K562 (cell line): ENCODE results near the gene ASCL2. TPM values are rescaled to one million over a fixed set of nuclear protein-coding genes. Genes with fewer than 3 reads are reported as not detected.
A peak's percentile ranks its signal among the peaks of the same experiment; 100 is the strongest.

Experiments used
- ATAC-seq: fragments of 200-7000 bp; cut with Tn5 transposase; 3 replicates; pipeline ENCODE4 v1.9.1; 2020; ENCODE audit warnings: moderate library complexity
- BruUV-seq: library from RNA; stranded (reverse); fragments of 400-500 nt; replicated peaks from 2 replicates; lab custom pipeline; 2021; lab: Mats Ljungman, UMichigan
- CTCF ChIA-PET: fragments of 300-600 bp; formaldehyde crosslinking; extraction: SDS; loops from one replicate; lab custom pipeline; 2021; ENCODE audit warnings: low intra/inter-chr PET ratio; lab: Yijun Ruan, JAX
- POLR2A ChIA-PET: fragments of 300-600, 350-650 bp; sonication (Branson Sonifier 250); formaldehyde crosslinking; extraction: SDS; loops from one replicate; lab custom pipeline; 2021; ENCODE audit warnings: antibody characterized with exemption, inconsistent platforms; lab: Yijun Ruan, JAX
- DNase-seq, 4 experiments: peaks; one replicate each; pipeline versions ENCODE4 v3.0.0 to v3.0.0-alpha.2; 2011 to 2018; ENCODE audit warnings: low spot score in 3 of 4, mixed read lengths in 3 of 4; ENCODE audit errors: extremely low read depth in 1 of 4
- FAIRE-seq: peaks from 2 replicates; lab custom pipeline; 2011; peaks lifted over from hg19 to GRCh38; lab: Jason Lieb, UNC
- H2AFZ ChIP-seq: 2 replicates; pipeline ENCODE4 v1.6.0; 2011; ENCODE audit warnings: low read depth, low read length, control low read depth, inconsistent platforms
- H3K27ac ChIP-seq: fragments of 200-600 bp; 3 replicates; pipeline ENCODE4 v1.8.0; 2011; ENCODE audit warnings: low read depth, mild to moderate bottlenecking, control low read depth, inconsistent platforms, low read length, moderate library complexity, mixed read lengths; ENCODE audit errors: extremely low read depth
- H3K27me3 ChIP-seq, 2 experiments: fragments of 300-600 bp in 1 of 2; 2 replicates in 1 of 2; 3 replicates in 1 of 2; pipeline versions ENCODE4 v1.6.0 to v1.8.0; 2011; ENCODE audit warnings: inconsistent platforms in 2 of 2, low read length in 2 of 2, mild to moderate bottlenecking in 1 of 2, mixed read lengths in 1 of 2, moderate library complexity in 1 of 2; ENCODE audit not compliant: control insufficient read depth in 2 of 2, insufficient read depth in 2 of 2
- H3K36me3 ChIP-seq: fragments of 300-600 bp; 3 replicates; pipeline ENCODE4 v1.8.0; 2011; ENCODE audit warnings: mild to moderate bottlenecking, low read length, inconsistent platforms; ENCODE audit not compliant: control insufficient read depth, insufficient read depth
- H3K4me1 ChIP-seq, 2 experiments: fragments of 200-600 bp in 1 of 2; replicated peaks in 1 of 2; 2 replicates in 1 of 2; 3 replicates in 1 of 2; pipeline versions ENCODE4 v1.5.1 to v1.8.0; 2011; ENCODE audit warnings: inconsistent platforms in 2 of 2, low read length in 2 of 2, mild to moderate bottlenecking in 1 of 2, mixed read lengths in 1 of 2, moderate library complexity in 1 of 2; ENCODE audit not compliant: control insufficient read depth in 2 of 2, insufficient read depth in 2 of 2
- H3K4me2 ChIP-seq: 2 replicates; pipeline ENCODE4 v1.6.1; 2011; ENCODE audit warnings: low read length, control low read depth, inconsistent platforms, mixed read lengths; ENCODE audit not compliant: insufficient read depth
- H3K4me3 ChIP-seq: fragments of 200-600 bp; sonication (generic), shearing (Covaris generic); 2 replicates; pipeline ENCODE4 v1.5.1; 2016; ENCODE audit warnings: control low read depth, inconsistent platforms
- H3K79me2 ChIP-seq: fragments of 200-600 bp; 3 replicates; pipeline ENCODE4 v1.8.0; 2011; ENCODE audit warnings: low read length, inconsistent platforms; ENCODE audit not compliant: control insufficient read depth, insufficient read depth
- H3K9ac ChIP-seq, 2 experiments: 2 replicates each; pipeline versions ENCODE4 v1.6.0 to v1.6.1; 2011; ENCODE audit warnings: low read depth in 2 of 2, low read length in 2 of 2, control low read depth in 1 of 2, inconsistent platforms in 1 of 2, mild to moderate bottlenecking in 1 of 2, mixed read lengths in 1 of 2; ENCODE audit not compliant: insufficient read depth in 1 of 2
- H3K9me1 ChIP-seq: one replicate; pipeline ENCODE4 v1.6.0; 2011; ENCODE audit warnings: inconsistent platforms, mild to moderate bottlenecking, low read length, moderate library complexity; ENCODE audit not compliant: control insufficient read depth, insufficient read depth
- H3K9me3 ChIP-seq: replicated peaks from 2 replicates; pipeline ENCODE4 v1.5.1; 2011; ENCODE audit warnings: low read depth, low read length, inconsistent platforms; ENCODE audit not compliant: control insufficient read depth, insufficient read depth
- H4K20me1 ChIP-seq: replicated peaks from 2 replicates; pipeline ENCODE4 v1.6.1; 2011; ENCODE audit warnings: low read length, inconsistent platforms, mixed read lengths; ENCODE audit not compliant: control insufficient read depth, insufficient read depth
- CEBPB ChIP-seq: fragments of 450-650 bp; IDR thresholded peaks from 2 replicates; pipeline ENCODE4 v1.6.1; 2016; ENCODE audit warnings: missing genetic modification characterization, missing compliant biosample characterization
- CEBPG ChIP-seq, 3 experiments: fragments of 200-800 bp in 1 of 3; sonication (Bioruptor generic) in 1 of 3; sonication (generic) in 1 of 3; formaldehyde crosslinking in 1 of 3; IDR thresholded peaks in 2 of 3; conservative IDR thresholded peaks in 1 of 3; 2 replicates each; pipeline versions ENCODE4 v1.6.1 to v1.8.0; 2016 to 2022; ENCODE audit warnings: missing compliant biosample characterization in 2 of 3, missing genetic modification characterization in 2 of 3, mild to moderate bottlenecking in 1 of 3, missing genetic modification reagents in 1 of 3
- ZBTB49 ChIP-seq: sonication (generic); formaldehyde crosslinking; IDR thresholded peaks from 2 replicates; pipeline ENCODE4 v1.8.0; 2022; ENCODE audit warnings: missing genetic modification reagents, mild to moderate bottlenecking, borderline replicate concordance
- ZNF140 ChIP-seq: fragments of 250-450 bp; sonication (Bioruptor Pico); IDR thresholded peaks from 2 replicates; pipeline ENCODE4 v1.8.0; 2021; ENCODE audit warnings: moderate library complexity, mild to moderate bottlenecking, inconsistent platforms
- WGBS: fragments of 100-300 bp; shearing (Covaris generic); methylation state at CpG from one replicate; pipeline ENCODE4 v1.1.6; 2016; ENCODE audit warnings: low coverage, mixed read lengths; ENCODE audit not compliant: insufficient coverage; ENCODE audit errors: missing lambda C conversion rate; 5-methylcytosine and 5-hydroxymethylcytosine counted together
- in situ Hi-C: fragments of 300-500 bp; cut with MboI; formaldehyde crosslinking; loops from 4 replicates; pipeline ENCODE4 v1.15.0; 2018; ENCODE audit warnings: inconsistent platforms, mixed read lengths
- intact Hi-C: fragments of 100-400 bp; cut with micrococcal nuclease; formaldehyde crosslinking; loops from 2 replicates; pipeline ENCODE4 v1.14.2; 2022
- polyA plus RNA-seq, 8 experiments: library from polyadenylated mRNA; depleted of rRNA in 4 of 8; stranded (reverse) in 5 of 8; unstranded in 3 of 8; fragments of >200 nt; fragmentation: Nextera tagmentation in 2 of 8; fragmentation: Illumina TruSeq in 1 of 8; extraction: Ambion mirVana in 2 of 8; extraction: Trizol in 1 of 8; gene quantifications; 2 replicates each; pipeline versions ENCODE4 v1.2.1 to v1.2.3, GENCODE V29; 2011 to 2014; ENCODE audit warnings: inconsistent platforms in 1 of 8, missing spikeins in 1 of 8
- total RNA-seq, 7 experiments: library from RNA; depleted of rRNA in 6 of 7; stranded (reverse); fragments of >200 nt in 6 of 7; fragmentation: Illumina TruSeq in 2 of 7; extraction: Trizol in 2 of 7; gene quantifications; 2 replicates each; pipeline versions ENCODE4 v1.2.1 to v1.2.3, GENCODE V29; 2011 to 2021; ENCODE audit warnings: low replicate concordance in 1 of 7

The ASCL2 gene
- total and polyA plus RNA-seq, 9 of the 15 experiments (the other 6 are each of a cell fraction or from before 2014, with no cell fraction given): 0.11 to 1.4 (median 0.36) TPM; not detected in 2

- H3K9me3 ChIP-seq: no peaks in the 10 kb centered on the region
- H3K4me2 ChIP-seq: no peak overlapping the region
- DNase-seq (no peak), FAIRE-seq (no peak)
- BruUV-seq: no TSS peak
- H3K79me2 ChIP-seq: no peaks in the 10 kb centered on the region
- POLR2A ChIA-PET: interaction anchor here (1.1 kb wide), 2 partner anchors 9 to 13 kb away, joined by 3 to 6 read pairs; no protein-coding TSS in a partner anchor
- H3K9ac ChIP-seq: no peak overlapping the region
- TF ChIP-seq CEBPG (CRISPR knock-in tag; IDR thresholded peaks at IDR 0.05) (peak; percentile 33; the same call in 1 of the 2 replicates), CEBPG (tag; conservative IDR thresholded peaks at IDR 0.05 in 1 of 2, IDR thresholded peaks at IDR 0.05 in 1 of 2) (no peak), CEBPB (tag) (0 out of 2 replicates have a peak, but pooled peaks have one; percentile 26), ZNF140 (no peak), ZBTB49 (CRISPR knock-in tag) (0 out of 2 replicates have a peak, but pooled peaks have one; percentile 2)
- TF ChIP-seq, all 486 proteins: peak for 3
- Histone ChIP-seq H3K4me1 (peaks cover 0 to 34% of the 10 kb centered on the region in 2 experiments; a peak in 2 of 5 replicates), H3K9me1 (no peaks in the 10 kb centered on the region), H4K20me1 (no peaks in the 10 kb centered on the region), H3K27ac (no peak overlapping the region), H3K4me3 (no peak overlapping the region), H3K36me3 (no peaks in the 10 kb centered on the region), H3K27me3 (peaks cover 21 to 53% of the 10 kb centered on the region in 2 experiments; a peak in 4 of 5 replicates), H2AFZ (no peak overlapping the region)
- CTCF ChIA-PET: no interaction called here
- no peak for ATAC-seq
- WGBS: 5% methylated on average over 4 of the region's 4 CpGs
- intact Hi-C loops: no loop called here
- in situ Hi-C loops: no loop called here
Observed at GRCh38 chr11:2318123-2318522, 47.7 kb upstream of the ASCL2 start.
